Spleen (tissue), 11 donors: ENCODE measurements around the gene GABARAP. TPM values are rescaled to one million over a fixed set of nuclear protein-coding genes. Genes with fewer than 3 reads are reported as not detected.

Experiments used
- DNase-seq: peaks from one replicate; pipeline ENCODE4 v3.0.0-alpha.2; 2020
- H3K27ac ChIP-seq, 8 donors: fragments of 200-600 bp; sonication (generic) in 7 of 8; 1 replicate in 4 of 8; 2 replicates in 4 of 8; pipeline versions ENCODE4 v1.5.0 to v1.8.0; 2016 to 2021; ENCODE audit warnings: inconsistent platforms in 4 of 8, mild to moderate bottlenecking in 4 of 8, moderate library complexity in 1 of 8
- H3K27me3 ChIP-seq, 7 donors: fragments of 200-600 bp; sonication (generic) in 6 of 7; replicated peaks in 1 of 7; 1 replicate in 4 of 7; 2 replicates in 3 of 7; pipeline versions ENCODE4 v1.5.0 to v1.8.0; 2016 to 2021; ENCODE audit warnings: inconsistent platforms in 3 of 7, mild to moderate bottlenecking in 1 of 7
- H3K36me3 ChIP-seq, 6 donors: fragments of 200-600 bp; sonication (generic) in 5 of 6; 1 replicate in 4 of 6; 2 replicates in 2 of 6; pipeline versions ENCODE4 v1.5.0 to v1.8.0; 2016 to 2021; ENCODE audit warnings: inconsistent platforms in 2 of 6
- H3K4me1 ChIP-seq, 6 donors: fragments of 200-600 bp; sonication (generic) in 5 of 6; 1 replicate in 3 of 6; 2 replicates in 3 of 6; pipeline versions ENCODE4 v1.5.0 to v1.8.0; 2016 to 2021; ENCODE audit warnings: inconsistent platforms in 3 of 6
- H3K4me3 ChIP-seq, 8 donors: fragments of 200-600 bp; sonication (generic) in 7 of 8; 1 replicate in 4 of 8; 2 replicates in 4 of 8; pipeline versions ENCODE4 v1.5.0 to v1.8.0; 2016 to 2021; ENCODE audit warnings: inconsistent platforms in 4 of 8, mild to moderate bottlenecking in 4 of 8, moderate library complexity in 2 of 8
- H3K9me3 ChIP-seq, 8 donors: fragments of 200-600 bp; sonication (generic) in 7 of 8; 1 replicate in 4 of 8; 2 replicates in 4 of 8; pipeline versions ENCODE4 v1.5.0 to v1.8.0; 2016 to 2021; ENCODE audit warnings: inconsistent platforms in 4 of 8
- CTCF ChIP-seq, 11 experiments: fragments of 200-600 bp in 7 of 11; fragments of 450-650 bp in 4 of 11; sonication (generic) in 4 of 11; IDR thresholded peaks in 8 of 11; conservative IDR thresholded peaks in 3 of 11; 1 replicate in 7 of 11; 2 replicates in 4 of 11; pipeline versions ENCODE4 v1.4.0 to v1.8.0; 2016 to 2021; ENCODE audit warnings: antibody characterized with exemption in 11 of 11, inconsistent platforms in 4 of 11, mild to moderate bottlenecking in 1 of 11
- POLR2A ChIP-seq, 3 donors: fragments of 450-650 bp; IDR thresholded peaks; one replicate each; pipeline ENCODE4 v1.5.1; 2017; ENCODE audit warnings: antibody characterized with exemption in 3 of 3, mild to moderate bottlenecking in 1 of 3
- POLR2AphosphoS5 ChIP-seq, 3 donors: sonication (generic); formaldehyde crosslinking; IDR thresholded peaks; one replicate each; pipeline ENCODE4 v1.5.1; 2017; ENCODE audit warnings: antibody characterized with exemption in 3 of 3
- WGBS, 5 donors: extraction: QIAGEN DNeasy Blood & Tissue Kit in 3 of 5; methylation state at CpG; one replicate each; pipeline versions ENCODE4 v1.1.5 to v1.1.7; 2013 to 2018; 5-methylcytosine and 5-hydroxymethylcytosine counted together
- intact Hi-C: fragments of 100-400 bp; cut with DNase I; formaldehyde crosslinking; loops from one replicate; pipeline ENCODE4 v1.15.0; 2023; ENCODE audit warnings: low total_unique reads
- polyA plus RNA-seq, 3 donors: library from polyadenylated mRNA; stranded (reverse); fragments of 200-250 nt; gene quantifications; one replicate each; pipeline ENCODE4 v1.2.1, GENCODE V29; 2013
- total RNA-seq, 7 donors: library from RNA; depleted of rRNA in 3 of 7; stranded (reverse); fragments of >200 nt in 3 of 7; fragmentation: NEBNext Ultra II Directional in 4 of 7; extraction: Animal tissue kit (Norgen Biotek cat#: 25700) in 4 of 7; gene quantifications; one replicate each; pipeline versions ENCODE4 v1.1.0 to v1.2.1, GENCODE V29; 2016 to 2021
- donor health status: healthy with polysubstance abuse.
- donor health status: DM: no; HTN: no; CAD: no; lungs with moderate emphysema.
- donor health status: DM: no; HTN: no; CAD: no.
- donor health status: Bipolar disorder and iron deficiency.
- donor health status: healthy.
- donor health status: DM: no; HTN: no; CAD: no.
- donor health status: DM: yes; HTN: yes; CAD: no.

The GABARAP gene
- total and polyA plus RNA-seq, 10 donors = 222 to 855 (median 489) TPM

- Histone ChIP-seq H3K4me1 (peaks cover 22 to 38% (median 35%) of the 10 kb centered on the region in 6 donors), H3K4me3 (peak overlapping the region; percentile 32 to 78 (median 49)), H3K27me3 (peaks cover 3 to 56% (median 27%) of the 10 kb centered on the region in 7 donors), H3K36me3 (peaks cover 0 to 44% (median 23%) of the 10 kb centered on the region in 6 donors), H3K9me3 (no peaks in the 10 kb centered on the region), H3K27ac (peak overlapping the region in 6 of 8 donors; percentile 25 to 81 (median 53))
- WGBS, 5 donors = 8 to 18% (median 11%) methylated on average over 28 to 54 of the region's 54 CpGs
- intact Hi-C loops = no loop called here
- TF ChIP-seq POLR2AphosphoS5 (IDR thresholded peaks at IDR 0.05) = peak; percentile 50 to 78 (median 59)
- TF ChIP-seq CTCF (IDR thresholded peaks at IDR 0.05 in 8 of 11, conservative IDR thresholded peaks at IDR 0.05 in 3 of 11) = no peak
- TF ChIP-seq POLR2A (IDR thresholded peaks at IDR 0.05) = no peak
- DNase-seq = peak; percentile 86
Observed at GRCh38 chr17:7260651-7261378, 18.6 kb upstream of the GABARAP start.

GRCh38 chr17:7260151-7260550 is 17.9 kb upstream of the GABARAP start:
- WGBS, 5 donors = 72 to 93% (median 86%) methylated on average over 2 to 4 of the region's 4 CpGs
- TF ChIP-seq POLR2A (IDR thresholded peaks at IDR 0.05) (no peak), CTCF (IDR thresholded peaks at IDR 0.05 in 8 of 11, conservative IDR thresholded peaks at IDR 0.05 in 3 of 11) (no peak), POLR2AphosphoS5 (IDR thresholded peaks at IDR 0.05) (no peak)
- Histone ChIP-seq H3K27ac (peak overlapping the region in 1 of 8 donors; percentile 81), H3K4me1 (peaks cover 22 to 38% (median 35%) of the 10 kb centered on the region in 6 donors), H3K9me3 (no peaks in the 10 kb centered on the region), H3K36me3 (peaks cover 0 to 50% (median 30%) of the 10 kb centered on the region in 6 donors), H3K4me3 (no peak overlapping the region), H3K27me3 (peaks cover 3 to 50% (median 27%) of the 10 kb centered on the region in 7 donors)
- intact Hi-C loops = no loop called here
- DNase-seq = no peak

- peaks cover 0 to 57% (median 36%) of the 10 kb centered on the region in 6 donors for H3K36me3 ChIP-seq
Observed at GRCh38 chr17:7259555-7259889, 17.3 kb upstream of the GABARAP start.

More at GRCh38 chr17:7259555-7259889, 17.3 kb upstream of the GABARAP start:
- H3K4me1 ChIP-seq = peaks cover 22 to 38% (median 35%) of the 10 kb centered on the region in 6 donors
- no peak overlapping the region for H3K4me3 ChIP-seq
- peaks cover 3 to 43% (median 26%) of the 10 kb centered on the region in 7 donors for H3K27me3 ChIP-seq
- no peak overlapping the region for H3K27ac ChIP-seq
- 94 to 98% (median 97%) methylated on average over 6 of the region's 6 CpGs for WGBS, 5 donors
- intact Hi-C loops = no loop called here
- H3K9me3 ChIP-seq = no peaks in the 10 kb centered on the region
- no peak for DNase-seq
- no peak for TF ChIP-seq POLR2AphosphoS5 (IDR thresholded peaks at IDR 0.05)
- no peak for TF ChIP-seq CTCF (IDR thresholded peaks at IDR 0.05 in 8 of 11, conservative IDR thresholded peaks at IDR 0.05 in 3 of 11)
- no peak for TF ChIP-seq POLR2A (IDR thresholded peaks at IDR 0.05)
